Fibroblast of skin of right quadriceps (primary cell): Measurements from ENCODE around the gene LRCH1.

Source experiments
- DNase-seq: peaks from one replicate; pipeline ENCODE4 v3.0.0-alpha.2; 2013

Gene LRCH1

DNA sequence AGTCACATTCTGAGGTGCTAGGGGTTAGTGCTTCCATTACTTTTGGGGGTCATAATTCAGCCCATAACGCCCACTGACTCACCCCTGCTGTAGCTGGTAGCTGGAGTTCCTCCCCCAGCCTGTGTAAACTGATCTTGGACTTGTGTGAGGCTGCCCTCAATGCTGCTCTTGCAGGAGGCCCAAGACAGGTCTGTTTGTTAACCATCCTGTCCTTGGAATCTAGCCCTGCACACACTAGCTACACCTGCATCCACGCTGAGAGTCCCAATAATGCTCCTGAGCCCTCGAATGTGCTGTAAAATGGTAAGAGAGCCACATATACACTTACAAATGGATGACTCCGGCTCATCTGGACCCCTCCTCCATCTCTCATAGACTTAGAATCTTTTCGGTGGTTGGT lies 9.6 kb downstream of the LRCH1 start:
- no peak for DNase-seq

DNA sequence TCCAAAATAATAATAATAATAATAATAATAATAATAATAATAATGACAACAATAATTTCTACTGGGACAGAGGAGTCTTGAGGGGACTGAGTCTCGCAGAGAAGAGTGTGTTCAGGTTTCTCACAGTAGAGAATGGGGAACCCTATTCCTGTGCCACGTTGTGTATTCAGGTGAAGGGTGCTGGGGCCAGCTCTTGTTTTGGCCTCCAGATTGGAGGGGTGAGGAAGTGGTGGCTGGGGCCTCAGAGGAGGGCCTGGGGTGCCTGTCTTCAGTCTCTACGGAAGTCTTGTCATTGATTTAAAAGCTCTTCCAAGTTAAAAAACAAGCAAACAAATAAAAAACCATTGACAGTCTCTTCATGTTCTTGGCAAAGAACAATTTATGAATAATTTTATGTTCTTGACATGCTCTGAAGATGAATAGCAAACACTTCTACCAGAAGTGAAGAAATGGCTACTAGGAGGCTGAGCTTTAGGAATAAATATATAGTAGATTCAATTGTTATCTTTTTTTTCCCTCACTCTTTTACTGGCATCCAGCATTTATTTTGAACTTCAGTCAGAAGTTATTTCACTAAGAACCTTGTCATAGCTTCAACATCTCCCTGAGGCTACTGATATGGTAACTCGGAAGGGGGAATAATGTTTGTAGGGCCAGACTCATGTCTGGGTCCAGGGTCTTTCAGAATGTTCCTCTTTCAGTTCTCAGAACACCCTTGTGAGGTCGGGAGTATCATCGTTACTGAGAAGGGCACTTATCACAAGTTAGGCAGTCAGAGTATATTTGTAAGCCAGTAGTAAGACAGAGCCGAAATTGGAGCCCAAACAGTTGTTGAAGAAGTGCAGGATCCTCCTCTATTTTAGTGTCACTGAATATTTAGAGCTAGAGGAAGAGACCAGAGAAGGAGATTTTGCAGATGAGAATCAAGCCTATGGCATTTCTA lies 13.1 kb downstream of the LRCH1 start:
- DNase-seq: no peak

GRCh38 chr13:46567671-46568070 lies 14.7 kb downstream of the LRCH1 start:
- no peak for DNase-seq

DNA sequence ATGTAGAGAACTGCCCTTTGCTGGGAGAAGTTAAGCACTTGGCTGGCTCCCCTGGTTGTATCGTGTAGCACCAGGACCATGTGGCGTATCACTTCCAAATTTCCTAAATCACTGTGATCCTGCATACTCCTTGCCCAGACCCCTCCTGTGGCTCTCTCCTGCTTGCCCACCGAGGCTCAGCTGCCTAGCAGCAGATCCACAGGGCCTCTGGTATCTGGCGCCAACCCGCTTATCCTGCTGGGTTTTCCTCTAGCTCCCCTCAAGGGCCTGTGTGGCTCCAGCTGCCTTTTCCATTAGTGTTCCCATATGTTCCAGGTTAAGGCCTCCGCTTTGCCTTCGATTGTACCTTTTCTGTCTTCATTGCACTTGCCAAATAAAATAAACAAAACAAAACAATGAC lies 16.5 kb downstream of the LRCH1 start:
- no peak for DNase-seq

DNA sequence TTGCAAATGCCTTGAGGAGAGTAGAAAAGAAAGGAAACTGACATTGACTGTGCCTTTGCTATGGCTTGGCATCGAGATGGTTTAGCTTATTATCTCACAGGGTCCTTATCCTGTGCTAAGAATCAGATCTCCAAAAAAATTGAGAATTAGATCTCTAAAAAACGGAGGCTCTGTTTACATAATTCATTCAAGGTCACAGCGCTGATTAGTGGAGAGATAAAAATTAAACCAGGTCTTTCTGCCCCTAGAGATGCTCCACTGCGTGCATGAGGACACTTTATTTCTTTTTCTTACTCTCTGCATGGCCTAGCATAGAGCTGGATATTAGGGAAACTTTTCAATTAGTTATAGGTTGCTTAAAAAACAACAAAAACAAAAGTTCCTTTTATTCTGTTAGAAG lies 17.3 kb downstream of the LRCH1 start:
- DNase-seq: no peak

GRCh38 chr13:46571189-46571908 lies 18.4 kb downstream of the LRCH1 start:
- DNase-seq: peak; percentile 60

DNA sequence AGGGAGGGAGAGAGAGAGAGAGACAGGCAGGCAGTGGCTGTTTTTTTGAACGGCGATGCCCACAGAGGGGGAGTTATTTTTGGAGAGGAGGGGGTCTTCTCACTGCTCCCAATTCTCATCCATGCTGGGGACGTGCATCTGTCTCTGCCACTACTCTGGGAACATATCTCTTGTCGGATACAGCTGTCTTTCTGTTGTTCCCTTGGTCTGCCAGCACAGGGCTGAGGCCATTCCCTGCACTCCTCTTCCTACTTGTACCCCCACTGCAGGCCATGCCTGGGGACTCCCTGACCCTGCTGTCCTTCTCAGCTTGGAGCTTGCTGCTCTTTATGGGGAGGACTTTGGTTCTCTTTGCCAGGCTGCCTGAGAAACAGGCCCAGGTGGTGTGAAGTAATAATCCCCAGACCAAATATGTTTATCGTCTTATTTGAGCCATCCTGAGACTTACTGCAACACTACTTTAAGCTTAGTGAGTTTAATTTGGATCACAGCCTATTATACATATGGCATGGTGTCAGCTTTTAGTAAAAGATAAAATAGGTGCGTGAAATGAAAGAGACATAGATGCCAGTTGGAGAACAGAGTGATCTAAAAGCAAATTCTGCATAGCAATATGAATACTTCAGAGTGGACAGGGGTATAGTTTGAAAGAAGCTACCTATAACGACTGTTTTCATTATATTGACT lies 19.1 kb downstream of the LRCH1 start:
- DNase-seq: no peak

- DNase-seq: no peak
Observed at GRCh38 chr13:46572752-46573431, 19.9 kb downstream of the LRCH1 start.

GRCh38 chr13:46575301-46575771 lies 22.4 kb downstream of the LRCH1 start:
- peak; percentile 48 for DNase-seq

GRCh38 chr13:46575818-46576221 lies 22.9 kb downstream of the LRCH1 start:
- peak; percentile 85 for DNase-seq

DNA sequence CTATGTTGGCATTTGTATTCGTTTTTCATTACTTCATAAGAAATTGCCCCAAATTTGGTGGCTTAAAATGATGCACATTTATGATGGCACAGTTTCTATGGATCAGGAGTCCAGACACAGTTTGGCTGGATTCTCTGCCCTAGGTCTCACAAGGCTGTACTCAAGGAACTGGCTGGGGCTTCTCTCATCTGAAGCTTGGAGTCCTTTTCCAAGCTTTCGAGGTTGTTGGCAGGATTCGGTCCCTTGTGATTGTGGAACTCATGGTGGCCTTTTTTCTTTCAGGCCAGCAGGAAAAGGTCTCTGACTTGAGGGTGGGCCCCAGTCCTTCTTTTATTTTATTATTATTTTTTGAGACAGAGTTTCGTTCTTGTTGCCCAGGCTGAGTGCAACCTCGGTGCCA lies 23.8 kb downstream of the LRCH1 start:
- DNase-seq: no peak

DNA sequence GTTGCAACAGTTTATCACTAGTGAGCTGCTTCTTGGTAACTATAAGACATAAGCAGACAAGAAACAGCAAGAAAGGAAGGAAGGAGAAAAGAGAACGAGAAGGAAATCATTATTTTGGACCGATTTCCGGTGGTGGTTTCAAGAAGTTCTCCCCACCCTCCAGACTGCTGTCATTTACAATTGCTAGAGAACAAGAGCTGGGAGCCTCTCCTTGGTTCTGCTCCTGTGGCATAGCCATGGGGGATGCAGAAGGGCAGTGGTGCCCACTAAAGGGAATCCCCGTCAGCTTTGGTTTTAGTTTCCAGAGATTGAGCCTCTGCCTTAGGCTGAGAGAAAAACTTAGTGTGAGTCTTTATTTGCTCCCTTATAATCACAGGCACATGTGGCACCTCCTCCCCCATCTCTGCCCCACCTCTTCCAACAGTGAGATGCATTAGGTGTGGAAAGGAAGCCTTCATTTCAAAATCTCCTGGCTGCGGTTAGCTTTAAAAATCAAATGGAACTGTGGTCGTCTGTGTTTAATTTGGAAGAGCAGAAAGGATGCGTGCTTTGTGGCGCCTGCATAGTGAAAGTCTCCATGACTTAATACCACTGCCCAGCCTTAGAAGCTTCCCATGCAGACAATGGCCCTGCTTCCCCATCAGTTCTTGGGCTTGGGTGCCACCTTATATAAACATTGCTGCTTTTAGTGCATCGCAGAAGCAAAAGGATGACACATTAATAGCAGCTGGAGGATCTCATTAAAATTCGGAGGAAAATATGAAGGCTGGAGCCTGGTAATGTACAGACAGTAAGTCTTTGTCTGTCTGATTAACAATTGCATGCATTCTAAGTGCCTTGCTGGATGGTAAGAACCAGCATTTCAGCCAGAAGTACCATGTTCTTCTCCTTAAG lies 25.0 kb downstream of the LRCH1 start:
- DNase-seq: peak; percentile 88

- no peak for DNase-seq
Observed at GRCh38 chr13:46578590-46578975, 25.6 kb downstream of the LRCH1 start.

DNA sequence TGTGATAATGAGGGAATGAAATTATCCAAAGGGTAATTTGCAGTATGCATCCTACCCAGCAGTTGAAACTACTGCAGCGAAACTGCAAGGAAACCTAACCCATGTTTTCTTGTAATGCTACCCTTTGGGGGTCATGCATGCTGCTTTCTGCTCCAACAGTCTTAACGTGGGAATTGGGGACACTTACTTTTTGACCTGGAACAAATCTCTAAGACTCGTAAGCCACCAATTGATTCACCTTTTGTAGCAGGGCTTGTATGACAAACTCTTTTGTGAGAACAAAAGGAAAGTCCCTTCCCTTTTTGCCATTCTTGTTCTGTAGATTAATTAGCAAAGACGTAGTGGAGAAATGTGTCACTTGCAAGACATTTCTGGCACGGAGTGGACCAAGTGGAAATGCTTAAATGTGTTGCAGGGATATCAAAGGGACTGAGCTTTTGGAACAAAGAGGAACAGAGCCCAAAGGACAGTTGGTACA lies 27.4 kb downstream of the LRCH1 start:
- no peak for DNase-seq

DNA sequence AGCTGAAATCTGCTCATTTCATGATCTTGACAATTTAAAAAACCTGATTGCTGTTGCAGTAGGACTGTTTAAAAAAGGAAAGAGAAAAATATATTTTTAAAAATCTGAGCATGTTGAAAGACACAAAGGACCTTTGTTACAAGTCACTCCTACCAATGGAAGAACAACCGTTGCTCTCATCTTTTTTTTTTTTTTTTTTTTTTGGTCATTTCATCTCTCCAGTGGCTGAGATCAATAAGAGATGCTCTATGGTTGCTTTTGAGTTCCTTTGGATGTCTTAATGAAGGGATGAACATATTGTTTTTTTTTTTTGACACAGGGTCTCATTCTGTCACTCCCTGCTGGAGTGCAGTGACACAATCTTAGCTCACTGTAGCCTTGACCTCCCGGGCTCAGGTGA lies 29.2 kb downstream of the LRCH1 start:
- no peak for DNase-seq

DNA sequence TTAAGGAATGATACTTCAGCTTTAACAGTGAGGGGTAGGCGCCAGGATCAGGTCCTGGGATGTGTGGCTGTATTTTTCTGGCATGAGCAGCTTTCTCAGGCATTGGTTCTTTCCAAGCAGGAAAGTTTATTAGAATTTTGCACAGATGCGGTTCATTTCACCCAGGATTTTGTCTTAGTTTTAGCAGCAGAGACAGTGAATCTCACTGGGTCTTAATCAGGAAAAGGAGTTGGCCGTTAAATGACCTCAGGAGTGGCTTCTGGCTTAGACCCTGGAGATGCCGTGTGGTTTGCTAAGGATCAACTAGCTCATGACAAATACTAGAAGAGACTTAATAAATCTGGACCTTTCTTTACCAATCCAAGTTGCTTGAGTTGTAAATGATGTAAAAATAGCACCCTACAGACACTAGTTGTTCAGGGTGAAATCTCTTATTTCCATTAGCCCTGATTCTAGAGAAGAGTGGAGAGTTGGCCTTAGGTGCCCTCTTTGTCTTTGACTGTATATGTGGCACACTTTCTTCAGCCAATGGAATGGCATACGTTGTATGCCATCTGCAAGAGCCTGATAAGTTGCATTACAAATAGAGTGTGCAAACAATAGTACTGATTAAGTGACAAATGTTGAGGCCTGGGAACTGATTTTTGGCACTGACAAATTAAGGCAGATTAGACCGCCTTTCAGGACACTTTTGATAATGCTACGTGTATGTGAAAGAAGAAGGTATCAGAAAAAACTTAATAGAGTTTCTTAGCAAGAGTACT lies 34.0 kb downstream of the LRCH1 start:
- DNase-seq: peak; percentile 45

DNA sequence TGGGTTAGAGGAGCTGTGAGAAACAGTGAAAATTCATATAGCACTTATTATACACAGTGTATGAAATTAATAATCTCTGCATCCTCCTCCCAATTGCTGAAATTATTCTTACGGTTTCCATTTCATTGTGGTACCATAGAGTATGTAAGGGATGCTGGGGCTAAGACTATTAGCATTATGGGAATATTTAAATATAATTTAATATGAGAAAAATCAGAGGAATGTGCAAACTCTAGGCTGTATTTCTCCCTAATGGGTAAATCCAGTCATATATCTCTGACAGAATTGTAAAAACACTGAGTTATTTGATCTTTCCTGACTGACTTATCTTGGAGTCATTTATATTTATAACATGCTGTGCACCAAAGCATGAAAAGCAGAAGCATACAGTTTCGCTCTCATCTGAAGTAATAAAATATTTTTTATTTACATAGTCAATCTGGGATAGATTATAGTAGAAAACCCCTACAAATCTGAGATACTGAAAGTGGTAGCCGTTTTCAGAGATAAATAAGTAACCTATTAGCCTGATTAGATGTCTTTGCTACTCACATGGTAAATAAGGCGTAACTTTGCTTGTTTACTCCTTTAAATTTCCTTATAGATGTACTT lies 34.9 kb downstream of the LRCH1 start:
- peak; percentile 23 for DNase-seq

DNA sequence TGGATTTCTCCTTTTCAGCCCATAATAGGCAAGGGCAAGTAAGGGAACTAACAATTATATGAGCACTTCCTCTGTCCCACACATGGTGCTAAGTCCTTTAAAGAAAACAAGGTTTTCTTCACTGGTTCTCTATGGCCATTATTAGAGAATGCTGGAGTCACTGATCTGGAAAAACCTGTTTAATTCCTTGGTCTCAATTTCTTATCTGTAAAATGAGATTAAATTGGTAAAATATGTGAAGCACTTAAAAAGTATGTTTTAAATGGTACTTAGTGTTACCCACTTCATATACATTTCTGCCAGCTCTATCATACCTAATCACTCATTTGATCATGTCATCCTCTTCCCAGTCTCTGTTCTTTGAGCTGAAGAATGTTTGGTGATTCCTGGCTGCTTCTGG lies 39.4 kb downstream of the LRCH1 start:
- no peak for DNase-seq

DNA sequence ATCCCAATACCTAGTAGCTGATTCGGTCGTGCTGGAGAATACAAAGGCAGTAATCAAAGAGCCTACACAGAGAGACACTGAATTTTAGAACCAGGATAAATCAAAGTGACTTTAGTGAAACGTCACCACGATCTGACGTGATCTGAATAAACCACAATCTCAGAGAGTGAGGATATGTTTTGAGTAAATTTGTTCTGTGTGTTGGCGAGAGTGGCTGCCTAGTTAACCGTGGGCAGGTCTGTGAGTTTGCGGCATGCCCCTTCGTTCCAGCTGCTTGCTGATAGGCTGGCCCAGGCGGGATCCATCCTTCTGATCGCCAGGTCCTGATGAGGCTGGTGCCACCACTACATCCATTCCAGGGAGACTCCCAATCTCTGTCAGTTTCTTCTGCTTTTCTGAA lies 40.4 kb downstream of the LRCH1 start:
- no peak for DNase-seq

DNA sequence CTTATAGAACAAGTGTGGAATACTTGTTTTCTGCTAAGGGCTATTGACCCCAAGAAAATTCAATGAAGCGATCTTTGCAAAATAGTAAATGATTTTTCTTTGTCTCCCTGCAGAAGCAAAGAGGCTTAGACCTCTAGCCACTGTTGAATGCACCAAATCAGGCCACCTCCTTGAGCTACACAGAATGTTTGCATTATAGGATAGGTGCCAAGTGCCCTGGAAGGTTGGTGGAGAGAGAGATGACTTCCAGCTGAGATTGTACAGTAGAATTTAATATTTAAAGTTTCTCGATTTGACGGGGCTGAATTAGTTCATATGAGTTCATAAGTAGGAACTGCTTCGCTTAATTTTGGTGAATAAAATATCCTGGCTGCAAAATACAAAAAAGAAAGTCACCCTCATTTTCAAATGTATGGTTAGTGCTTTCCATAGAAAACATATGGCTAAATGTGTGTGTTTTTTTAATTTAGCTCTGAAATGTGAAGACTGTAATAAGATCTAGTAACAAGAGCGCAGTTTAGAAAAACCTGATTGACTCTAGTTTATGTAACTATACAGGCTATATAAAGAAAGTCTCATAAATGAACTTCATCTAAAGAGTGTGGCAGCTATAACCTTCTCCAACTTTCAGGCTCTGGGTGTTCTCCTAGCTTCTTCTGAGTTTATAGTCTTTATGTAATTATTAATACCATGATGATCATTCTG lies 41.6 kb downstream of the LRCH1 start:
- no peak for DNase-seq
